KOPT-K1 (cell line): ENCODE data around the gene CDH4.

Experiments
- H3K27ac ChIP-seq: fragments of 200-600 bp; sonication (generic); 2 replicates; pipeline ENCODE4 v1.5.1; 2016; ENCODE audit warnings: antibody characterized with exemption, mild to moderate bottlenecking, low read depth, low read length; ENCODE audit not compliant: poor library complexity, severe bottlenecking
- H3K36me3 ChIP-seq: fragments of 200-600 bp; sonication (generic); 2 replicates; pipeline ENCODE4 v1.5.1; 2017; ENCODE audit warnings: antibody characterized with exemption, mild to moderate bottlenecking, low read length, moderate library complexity; ENCODE audit not compliant: insufficient read depth
- H3K9me3 ChIP-seq: fragments of 200-600 bp; sonication (generic); 2 replicates; pipeline ENCODE4 v1.5.1; 2017; ENCODE audit warnings: antibody characterized with exemption, low read length, mild to moderate bottlenecking; ENCODE audit not compliant: insufficient read depth, poor library complexity, severe bottlenecking

Gene CDH4

DNA sequence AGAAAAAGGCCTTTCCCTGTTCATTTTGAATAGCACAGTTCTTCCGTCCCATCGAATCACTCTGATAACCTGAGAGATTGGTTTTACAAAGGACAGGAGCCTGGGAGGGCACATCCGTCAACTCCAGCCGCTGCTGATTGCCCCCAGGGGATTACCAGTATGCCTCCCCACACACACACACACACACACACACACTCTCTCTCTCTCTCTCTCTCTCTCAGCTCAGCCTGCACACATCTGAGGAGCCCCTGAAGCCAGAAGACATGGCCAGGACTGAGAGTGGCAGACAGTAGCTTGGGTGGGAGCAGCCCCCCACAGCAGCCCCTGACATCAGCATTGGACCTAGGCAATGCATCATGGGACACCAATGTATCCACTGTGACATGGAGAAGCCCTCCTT lies 13.2 kb upstream of the CDH4 start:
- H3K36me3 ChIP-seq: no peaks in the 10 kb centered on the region
- peaks cover 16% of the 10 kb centered on the region for H3K9me3 ChIP-seq
- no peak overlapping the region for H3K27ac ChIP-seq

DNA sequence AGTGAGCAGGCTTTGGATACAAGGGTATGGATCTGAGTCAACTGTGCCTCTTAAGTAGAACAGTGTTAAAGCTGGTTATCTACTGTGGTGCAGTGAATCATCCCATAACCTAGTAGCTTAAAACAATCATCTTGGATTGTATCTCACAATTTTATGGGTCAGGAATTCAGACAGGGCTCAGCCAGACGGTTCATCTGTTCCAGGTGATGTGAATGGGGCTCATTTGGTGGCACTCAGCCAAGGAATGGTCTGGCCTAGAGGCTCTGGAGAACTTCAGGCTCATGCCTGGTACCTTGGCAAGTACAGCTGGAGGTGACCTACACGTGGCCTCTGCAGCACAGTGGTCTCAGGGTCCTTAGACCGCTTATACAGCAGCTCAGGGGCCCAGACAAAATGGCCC lies 11.2 kb upstream of the CDH4 start:
- H3K36me3 ChIP-seq: no peaks in the 10 kb centered on the region
- peaks cover 16% of the 10 kb centered on the region for H3K9me3 ChIP-seq
- H3K27ac ChIP-seq: no peak overlapping the region

DNA sequence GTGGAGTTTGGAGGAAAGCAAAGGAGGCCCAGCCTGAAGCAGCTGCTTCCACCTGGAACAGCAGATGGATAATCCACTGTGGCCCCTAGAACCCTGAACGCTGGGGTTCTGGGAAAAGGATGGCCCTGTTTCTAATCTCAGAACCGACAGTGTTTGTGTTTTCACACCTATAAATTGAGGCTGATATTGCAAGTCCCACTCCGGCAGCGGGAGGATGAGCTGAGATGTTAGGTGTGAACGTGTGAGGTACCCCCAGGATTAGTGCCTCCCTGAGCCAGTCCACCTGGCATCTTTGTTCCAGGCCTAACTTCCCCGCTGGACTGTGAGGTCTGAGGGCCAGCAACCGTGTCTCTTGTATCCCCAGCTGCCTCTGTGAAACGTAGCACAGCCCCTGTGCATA lies 7.8 kb upstream of the CDH4 start:
- peaks cover 16% of the 10 kb centered on the region for H3K9me3 ChIP-seq
- no peaks in the 10 kb centered on the region for H3K36me3 ChIP-seq
- no peak overlapping the region for H3K27ac ChIP-seq

DNA sequence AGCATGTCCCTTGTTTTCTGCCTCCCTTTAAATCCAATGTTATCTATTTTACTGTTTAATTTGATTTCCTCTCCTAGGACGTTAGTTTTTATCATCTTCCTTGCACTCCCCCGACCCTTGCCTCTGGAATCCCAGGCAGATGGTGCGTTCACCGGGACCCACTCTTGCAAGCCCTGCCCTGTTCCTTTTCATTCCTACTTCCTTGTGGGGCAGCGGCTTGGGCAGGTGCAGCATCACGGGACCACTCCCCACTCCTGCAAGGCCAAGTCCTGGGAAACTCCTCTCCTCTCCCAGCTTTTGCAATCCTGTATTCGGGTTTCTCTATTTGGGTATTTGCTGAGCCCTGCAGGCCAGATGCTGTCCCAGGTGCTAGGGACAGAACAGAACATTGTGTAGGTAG lies 5.8 kb upstream of the CDH4 start:
- Histone ChIP-seq H3K9me3 (no peaks in the 10 kb centered on the region), H3K27ac (no peak overlapping the region), H3K36me3 (no peaks in the 10 kb centered on the region)

DNA sequence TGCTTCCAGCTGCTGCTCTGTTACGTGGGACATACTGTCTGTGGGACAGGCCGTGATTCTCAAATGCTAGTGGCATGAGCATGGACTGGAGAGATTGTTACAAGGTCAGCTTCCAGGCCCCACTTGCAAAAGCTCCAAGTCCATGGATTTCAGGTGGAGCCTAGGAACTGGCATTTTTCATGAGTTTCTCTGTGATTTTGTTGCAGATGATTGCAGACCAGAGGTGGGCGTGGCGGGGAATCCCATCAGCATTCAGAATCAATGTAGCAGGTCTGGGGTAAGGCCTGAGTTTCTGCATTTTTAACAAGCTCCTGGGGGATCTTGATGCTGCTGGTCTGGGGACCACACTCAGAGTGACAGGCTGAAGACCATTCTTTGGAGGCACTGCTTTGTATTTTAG lies 2.4 kb upstream of the CDH4 start:
- no peak overlapping the region for H3K27ac ChIP-seq

DNA sequence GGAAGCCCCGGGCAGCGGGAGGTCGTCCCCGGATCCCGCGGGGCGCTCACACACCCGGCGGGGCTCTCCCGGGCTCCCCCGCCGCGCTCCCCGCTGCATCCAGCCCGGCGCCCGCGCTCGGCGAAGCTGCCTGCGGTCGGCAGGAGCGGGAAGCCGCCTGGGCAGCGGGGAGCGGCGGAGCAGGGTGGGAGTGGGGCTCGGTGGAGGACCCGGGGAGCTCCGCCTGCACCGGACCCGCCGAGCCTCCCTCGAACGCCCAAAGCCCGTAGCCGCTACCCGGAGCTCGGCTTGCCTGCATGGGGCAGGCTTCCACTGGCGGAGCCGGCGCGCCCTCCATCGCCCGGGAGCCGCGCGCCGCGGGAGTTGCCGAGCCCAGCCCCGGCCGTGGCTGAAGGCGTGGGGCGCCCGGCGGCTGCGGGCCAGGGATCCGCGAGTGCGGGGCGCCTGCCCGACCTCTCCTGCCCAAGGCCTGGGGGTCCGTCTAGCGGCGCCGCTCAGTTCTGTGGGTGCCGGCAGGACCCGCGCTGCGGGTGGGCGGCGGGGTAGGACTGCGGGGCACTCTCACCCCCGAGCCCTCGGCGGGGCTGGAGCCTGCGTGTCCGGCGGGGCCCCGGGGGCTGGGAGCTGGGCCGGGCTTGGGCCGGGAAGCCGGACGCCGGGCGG lies 671 bp downstream of the CDH4 start:
- no peaks in the 10 kb centered on the region for H3K36me3 ChIP-seq
- no peak overlapping the region for H3K27ac ChIP-seq
- no peaks in the 10 kb centered on the region for H3K9me3 ChIP-seq

More for the DNA sequence above, 2.4 kb upstream of the CDH4 start:
- Histone ChIP-seq H3K9me3 (no peaks in the 10 kb centered on the region), H3K36me3 (no peaks in the 10 kb centered on the region)

DNA sequence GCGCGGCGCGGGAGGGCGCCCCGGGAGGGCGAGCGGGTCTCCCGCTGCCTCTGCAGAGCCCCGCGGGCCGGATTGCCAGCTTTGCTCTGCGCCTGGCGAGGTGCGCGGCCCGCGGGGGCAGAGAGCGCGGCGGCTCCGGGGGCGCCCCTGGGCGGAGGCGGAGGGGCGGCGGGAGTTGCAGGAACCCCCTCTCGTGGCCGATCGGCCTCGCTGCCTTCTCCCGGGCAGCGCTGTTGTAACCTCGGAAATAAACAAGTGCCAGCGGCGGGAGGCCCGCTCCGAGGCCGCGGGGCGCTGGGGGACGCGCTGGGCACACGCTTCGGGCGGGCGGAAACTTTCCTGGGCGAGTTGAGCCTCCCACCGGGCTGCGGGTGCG lies 1.2 kb downstream of the CDH4 start:
- H3K27ac ChIP-seq: no peak overlapping the region
- no peaks in the 10 kb centered on the region for H3K36me3 ChIP-seq

DNA sequence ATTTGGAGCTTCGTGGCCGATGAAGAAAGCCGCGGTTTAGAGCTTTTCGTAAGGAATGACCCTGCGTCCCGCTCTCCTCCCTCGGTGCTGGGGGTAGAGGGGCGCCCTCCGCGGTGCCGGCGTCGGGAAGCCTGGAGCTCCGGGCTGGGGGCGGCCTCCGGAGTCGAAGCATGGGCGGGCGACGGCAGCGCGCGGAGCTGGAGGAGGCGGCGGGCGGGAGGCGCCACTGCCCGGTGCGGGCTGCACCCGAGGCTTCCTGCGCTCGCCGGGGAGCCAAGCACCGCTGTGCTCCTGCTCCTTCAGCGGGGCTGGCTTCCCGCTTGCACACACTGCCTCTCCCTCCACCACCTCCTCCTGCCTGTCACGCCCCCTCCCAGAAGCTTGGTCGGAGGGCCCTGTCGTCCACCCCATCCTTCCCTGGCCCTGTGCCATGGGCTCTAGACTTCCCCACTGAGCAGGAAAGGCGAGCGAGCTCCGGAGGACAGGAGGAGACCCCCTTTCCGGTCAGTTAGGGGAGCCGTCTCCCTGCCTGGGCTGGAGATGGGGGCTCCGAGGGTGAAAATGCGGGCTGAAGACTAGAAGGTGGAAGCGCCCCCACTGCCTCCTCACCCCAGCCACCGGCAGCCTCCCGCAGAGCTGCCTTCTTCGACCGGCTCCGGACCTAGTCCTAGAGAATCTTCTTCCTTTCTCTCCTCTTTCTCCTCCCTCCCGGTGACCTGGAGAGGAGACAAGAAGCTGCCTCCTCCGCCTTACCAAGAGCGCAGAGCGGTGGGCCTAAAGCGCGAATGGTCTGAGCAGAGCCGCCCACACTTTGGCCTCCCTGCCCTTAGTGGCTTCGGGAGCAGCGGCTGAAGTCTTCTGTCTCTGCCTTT lies 1.8 kb downstream of the CDH4 start:
- Histone ChIP-seq H3K27ac (no peak overlapping the region), H3K36me3 (no peaks in the 10 kb centered on the region), H3K9me3 (no peaks in the 10 kb centered on the region)

More for the DNA sequence above, 1.2 kb downstream of the CDH4 start:
- no peaks in the 10 kb centered on the region for H3K9me3 ChIP-seq

DNA sequence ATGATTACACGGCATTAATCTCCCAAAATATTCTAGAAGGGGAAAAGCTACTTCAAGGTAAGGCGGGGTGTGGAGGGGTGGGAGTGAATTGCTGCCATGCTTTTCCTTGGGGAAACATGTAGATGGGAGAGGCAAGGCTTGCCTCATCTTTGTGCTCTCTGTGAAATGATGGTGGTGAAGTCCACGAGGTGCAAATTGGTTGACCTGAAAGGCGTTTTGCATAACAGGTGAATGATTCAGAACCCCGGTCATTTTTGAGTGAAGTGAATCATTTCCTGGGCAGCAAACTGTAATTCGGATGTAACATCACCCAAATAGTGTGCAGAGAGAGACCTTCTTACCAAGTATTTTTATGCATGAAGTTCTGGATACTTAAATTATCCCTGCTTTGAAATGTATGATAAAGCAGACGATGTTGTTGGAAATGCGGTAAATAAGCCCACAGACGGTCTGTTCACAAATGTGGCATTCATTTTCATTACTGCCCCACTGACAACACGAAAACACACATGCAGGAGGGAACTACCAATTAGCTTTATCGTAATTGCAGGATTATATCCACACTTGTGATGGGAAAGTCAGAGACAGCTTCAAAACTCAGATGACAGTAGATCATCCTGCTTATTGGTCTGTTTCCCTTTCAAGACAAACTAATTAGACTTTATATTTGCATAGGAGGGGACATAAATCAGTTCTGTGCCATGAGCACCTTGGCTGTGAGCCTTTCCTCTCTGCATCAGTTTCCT lies 3.0 kb downstream of the CDH4 start:
- H3K36me3 ChIP-seq: no peaks in the 10 kb centered on the region
- H3K9me3 ChIP-seq: no peaks in the 10 kb centered on the region
- H3K27ac ChIP-seq: no peak overlapping the region

DNA sequence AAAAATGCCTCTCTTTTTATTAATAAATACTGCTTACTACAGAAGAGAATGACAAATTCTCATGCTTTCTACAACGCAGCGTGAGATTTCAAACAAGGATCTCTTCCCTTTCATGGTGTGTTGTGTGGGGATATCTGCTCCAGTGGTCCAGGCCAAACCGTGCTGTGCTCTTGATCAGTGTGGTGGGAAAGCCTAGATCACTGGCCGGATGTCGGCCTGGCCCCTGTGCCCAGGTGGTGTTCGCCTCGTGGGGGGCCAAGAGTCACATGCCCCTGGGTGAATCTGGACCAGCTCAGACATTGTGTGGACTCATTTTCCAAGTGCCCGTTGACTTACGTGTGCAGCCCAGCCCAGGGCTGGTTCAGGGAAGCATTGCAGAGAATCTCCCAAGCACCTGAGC lies 4.3 kb downstream of the CDH4 start:
- no peaks in the 10 kb centered on the region for H3K36me3 ChIP-seq
- H3K27ac ChIP-seq: no peak overlapping the region
- H3K9me3 ChIP-seq: no peaks in the 10 kb centered on the region

DNA sequence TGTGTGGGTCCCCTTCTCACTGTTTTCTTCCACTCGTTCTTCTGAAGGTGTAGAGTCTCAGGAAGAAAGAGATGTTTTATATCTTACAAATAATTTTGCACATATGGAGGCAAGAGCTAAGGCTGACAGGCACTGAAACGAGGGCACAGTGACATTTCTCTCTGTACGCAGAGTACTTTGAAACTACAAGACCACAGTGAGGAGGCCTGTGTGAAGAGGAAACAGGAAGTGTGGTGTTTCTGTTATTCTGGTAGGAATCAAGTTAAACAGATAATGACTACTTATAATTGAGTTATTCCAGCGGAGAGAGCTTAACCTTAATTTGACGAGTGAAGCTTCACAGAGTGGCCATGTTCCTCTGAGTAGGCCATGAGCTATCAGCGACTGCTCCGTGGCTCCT lies 4.8 kb downstream of the CDH4 start:
- Histone ChIP-seq H3K36me3 (no peaks in the 10 kb centered on the region), H3K9me3 (no peaks in the 10 kb centered on the region), H3K27ac (no peak overlapping the region)

DNA sequence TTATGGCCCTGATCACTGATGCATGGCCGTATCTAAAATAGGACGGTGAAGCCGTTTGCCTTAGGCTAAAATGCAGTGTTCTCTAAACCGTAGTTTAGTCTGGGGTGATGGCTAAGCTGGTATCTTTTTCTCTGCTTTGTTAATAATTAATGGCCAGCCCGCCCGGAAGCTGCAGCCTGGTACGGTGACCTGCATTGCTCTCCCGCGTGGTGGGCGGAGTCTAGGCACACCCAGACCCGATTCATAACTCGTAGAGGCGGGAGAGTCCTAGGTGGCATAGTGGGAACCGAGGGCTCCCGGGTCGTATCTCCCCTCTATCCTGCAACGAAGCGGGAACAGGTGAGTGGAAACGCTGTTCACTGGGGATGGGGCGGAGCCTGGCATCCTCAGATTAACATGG lies 5.5 kb downstream of the CDH4 start:
- Histone ChIP-seq H3K36me3 (no peaks in the 10 kb centered on the region), H3K27ac (no peak overlapping the region), H3K9me3 (no peaks in the 10 kb centered on the region)

DNA sequence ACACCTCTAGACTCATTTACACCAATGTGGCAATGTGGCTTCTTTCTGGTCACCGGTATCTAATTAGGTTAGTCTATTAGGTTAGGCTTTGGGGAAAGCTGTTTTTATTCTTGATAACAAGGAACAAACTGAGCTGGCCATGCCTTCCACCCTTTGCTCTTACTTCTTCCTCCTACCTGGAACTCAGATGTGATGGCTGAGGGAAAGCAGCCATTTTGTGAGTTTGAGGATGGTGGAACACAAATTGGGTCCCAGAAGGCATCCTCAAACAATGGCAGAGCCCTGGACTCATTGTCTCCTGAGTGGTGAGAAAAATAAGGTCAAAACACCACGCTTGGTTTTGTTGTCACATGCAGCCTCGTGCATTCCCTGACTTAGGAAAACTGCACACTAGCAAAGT lies 7.7 kb downstream of the CDH4 start:
- H3K27ac ChIP-seq: no peak overlapping the region
- no peaks in the 10 kb centered on the region for H3K36me3 ChIP-seq
- H3K9me3 ChIP-seq: no peaks in the 10 kb centered on the region

DNA sequence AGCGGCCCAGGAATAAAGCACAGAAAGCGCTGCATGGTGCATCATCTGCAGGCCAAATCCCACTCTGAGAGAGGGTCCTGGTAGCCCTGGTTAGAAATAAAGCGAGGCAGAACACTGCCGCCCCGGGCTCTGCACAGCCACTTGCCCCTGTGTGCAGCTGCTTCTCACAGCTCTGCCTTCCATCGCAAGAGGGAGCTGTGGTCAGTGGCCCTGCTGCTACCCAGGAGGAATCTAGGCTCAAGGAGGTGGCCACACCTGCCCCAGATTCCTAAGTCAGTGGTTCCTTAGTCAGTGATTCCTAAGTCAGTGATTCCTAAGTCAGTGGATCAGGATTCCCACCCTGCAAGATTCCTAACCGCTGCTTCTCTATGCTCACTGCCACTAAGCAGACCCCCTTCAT lies 8.8 kb downstream of the CDH4 start:
- no peak overlapping the region for H3K27ac ChIP-seq
- no peaks in the 10 kb centered on the region for H3K9me3 ChIP-seq
- no peaks in the 10 kb centered on the region for H3K36me3 ChIP-seq

DNA sequence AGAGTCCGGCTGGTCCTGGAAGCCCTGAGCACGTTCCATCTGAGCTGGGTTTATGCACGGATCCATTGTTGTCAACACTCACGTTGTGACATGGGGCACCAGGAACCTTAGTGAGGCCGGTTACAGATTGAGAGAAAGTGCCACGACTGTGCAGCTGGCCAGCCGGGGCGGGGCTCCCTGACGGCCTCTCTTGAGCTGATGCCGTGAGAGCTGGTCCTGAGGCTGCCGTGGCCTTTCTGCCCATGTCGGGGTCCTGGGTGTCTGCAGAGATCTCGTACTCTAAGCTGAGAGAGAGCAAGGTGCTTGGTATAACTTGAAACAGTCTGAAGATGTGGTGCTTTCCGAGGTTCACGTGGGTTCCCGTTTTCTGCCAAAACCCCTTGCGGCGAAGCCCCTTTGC lies 10.0 kb downstream of the CDH4 start:
- H3K9me3 ChIP-seq: no peaks in the 10 kb centered on the region
- H3K27ac ChIP-seq: no peak overlapping the region
- no peaks in the 10 kb centered on the region for H3K36me3 ChIP-seq
